HG02588 (cell line): Measurements from ENCODE around the gene MATN1.
"Not testable (repeated sequence)": the region's sequence is repeated elsewhere in the genome, so short reads cannot be mapped to it uniquely, and the experiment has no call there.

ENCODE experiments used
- ATAC-seq: cut with Tn5 transposase; IDR thresholded peaks from one replicate; pipeline ENCODE4 v1.9.1; 2021; ENCODE audit warnings: mild to moderate bottlenecking, moderate library complexity; ENCODE audit not compliant: unreplicated experiment

Gene MATN1, protein sequence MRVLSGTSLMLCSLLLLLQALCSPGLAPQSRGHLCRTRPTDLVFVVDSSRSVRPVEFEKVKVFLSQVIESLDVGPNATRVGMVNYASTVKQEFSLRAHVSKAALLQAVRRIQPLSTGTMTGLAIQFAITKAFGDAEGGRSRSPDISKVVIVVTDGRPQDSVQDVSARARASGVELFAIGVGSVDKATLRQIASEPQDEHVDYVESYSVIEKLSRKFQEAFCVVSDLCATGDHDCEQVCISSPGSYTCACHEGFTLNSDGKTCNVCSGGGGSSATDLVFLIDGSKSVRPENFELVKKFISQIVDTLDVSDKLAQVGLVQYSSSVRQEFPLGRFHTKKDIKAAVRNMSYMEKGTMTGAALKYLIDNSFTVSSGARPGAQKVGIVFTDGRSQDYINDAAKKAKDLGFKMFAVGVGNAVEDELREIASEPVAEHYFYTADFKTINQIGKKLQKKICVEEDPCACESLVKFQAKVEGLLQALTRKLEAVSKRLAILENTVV

DNA sequence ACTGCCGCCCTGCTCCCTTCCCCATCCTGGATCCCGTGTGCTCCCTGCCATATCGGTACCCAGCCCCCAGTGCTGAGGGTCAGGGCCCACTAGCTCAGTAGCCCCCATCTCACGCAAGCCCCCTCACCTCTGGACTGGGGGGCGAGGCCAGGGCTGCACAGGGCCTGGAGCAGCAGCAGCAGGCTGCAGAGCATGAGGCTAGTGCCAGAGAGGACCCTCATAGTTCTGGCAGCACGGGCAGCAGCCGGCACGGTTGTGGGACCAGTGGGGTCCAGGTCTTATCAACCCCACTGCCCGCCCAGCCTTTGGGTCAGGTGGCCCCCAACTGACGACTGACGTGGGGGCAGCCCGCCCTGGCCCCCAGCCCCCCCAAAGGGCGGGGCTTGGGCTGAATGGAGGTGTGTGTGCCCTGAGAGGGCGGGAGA is at the start of gene MATN1:
Gene MATN1 (minus strand): TSS at position 255 of the 425 bp plus-strand sequence. CDS start 34 bp downstream, at position 221.
- ATAC-seq, result no peak

DNA sequence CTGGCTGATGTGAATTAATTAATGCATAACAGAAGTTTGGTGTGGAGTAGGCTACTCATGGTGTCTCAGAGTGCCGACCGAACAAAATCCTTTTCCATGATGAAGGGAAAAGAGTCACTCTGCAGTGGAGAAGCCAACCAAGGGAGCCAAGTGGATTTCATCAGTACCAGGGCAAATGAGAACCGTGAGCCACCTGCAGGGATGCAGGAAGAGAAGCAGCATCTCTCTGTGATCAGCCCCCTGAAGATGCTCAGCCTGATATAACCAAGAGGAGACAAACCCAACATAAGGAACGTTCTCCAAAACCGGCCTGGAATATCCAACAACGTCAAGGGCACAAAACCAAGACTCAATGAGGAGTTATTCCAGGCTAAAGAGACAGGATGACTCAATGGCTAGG is 47.6 kb upstream of the MATN1 start:
- no peak for ATAC-seq

DNA sequence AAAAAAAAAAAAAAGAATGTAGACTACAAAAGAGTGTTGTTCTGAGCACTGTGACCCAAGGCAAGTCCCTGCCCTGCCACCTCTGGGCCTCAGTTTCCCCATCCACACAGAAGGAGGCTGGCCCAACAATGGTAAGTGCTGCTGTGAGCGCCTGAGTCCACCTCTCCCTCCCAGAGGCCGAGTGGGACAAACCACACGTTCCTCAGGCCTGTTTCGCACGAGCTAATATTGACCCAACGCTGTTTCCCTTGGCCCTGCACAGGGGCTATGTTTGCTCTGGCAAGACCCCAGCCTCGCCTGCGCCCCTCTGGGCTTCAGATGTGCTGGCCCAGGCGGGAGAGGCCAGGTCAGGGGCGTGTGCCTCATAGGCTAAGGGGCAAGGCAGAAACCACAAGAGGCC is 46.8 kb upstream of the MATN1 start:
- ATAC-seq, result no peak

DNA sequence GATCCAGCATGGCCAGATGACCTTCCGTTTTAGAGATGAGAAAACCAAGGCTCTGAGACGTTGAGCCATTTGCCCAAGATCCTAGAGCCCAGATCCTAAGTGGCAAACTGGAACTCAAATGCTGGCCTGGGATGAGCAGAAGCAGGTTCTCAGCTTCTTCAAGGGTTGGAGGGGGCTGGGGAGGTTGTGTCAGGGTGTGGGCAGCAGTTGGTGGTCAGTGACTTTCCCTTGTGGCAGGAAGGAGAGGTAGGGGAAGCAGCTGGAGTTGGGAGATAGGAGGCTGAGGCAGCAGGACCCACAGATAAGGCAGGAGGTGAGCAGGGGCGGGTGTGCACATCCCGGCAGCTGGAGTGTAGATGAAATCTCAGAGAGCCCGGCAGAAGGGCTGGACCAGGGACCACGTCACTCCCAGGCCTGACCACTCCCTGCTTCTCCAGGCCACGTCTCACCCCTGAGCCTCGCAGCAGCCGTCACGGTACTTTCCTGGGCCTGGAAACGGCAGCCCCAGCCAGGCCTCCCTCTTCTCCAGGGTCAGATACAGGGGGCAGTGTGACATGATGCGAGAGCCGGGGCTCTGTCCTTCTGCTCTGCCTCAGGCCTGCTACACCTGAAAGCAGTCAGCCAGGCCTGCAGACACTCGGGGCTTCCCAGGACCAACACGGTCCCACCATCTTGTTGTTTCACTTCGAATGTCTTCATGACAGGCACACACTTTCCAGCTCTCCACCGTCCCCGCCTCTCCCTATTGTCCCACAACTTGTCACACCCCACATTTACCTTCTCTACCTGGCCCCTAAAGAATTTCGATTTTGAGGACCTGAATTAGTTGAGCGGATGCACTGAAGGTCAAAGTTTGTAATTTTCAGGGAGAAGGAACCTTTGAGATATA is 45.7 kb upstream of the MATN1 start:
- no peak for ATAC-seq

DNA sequence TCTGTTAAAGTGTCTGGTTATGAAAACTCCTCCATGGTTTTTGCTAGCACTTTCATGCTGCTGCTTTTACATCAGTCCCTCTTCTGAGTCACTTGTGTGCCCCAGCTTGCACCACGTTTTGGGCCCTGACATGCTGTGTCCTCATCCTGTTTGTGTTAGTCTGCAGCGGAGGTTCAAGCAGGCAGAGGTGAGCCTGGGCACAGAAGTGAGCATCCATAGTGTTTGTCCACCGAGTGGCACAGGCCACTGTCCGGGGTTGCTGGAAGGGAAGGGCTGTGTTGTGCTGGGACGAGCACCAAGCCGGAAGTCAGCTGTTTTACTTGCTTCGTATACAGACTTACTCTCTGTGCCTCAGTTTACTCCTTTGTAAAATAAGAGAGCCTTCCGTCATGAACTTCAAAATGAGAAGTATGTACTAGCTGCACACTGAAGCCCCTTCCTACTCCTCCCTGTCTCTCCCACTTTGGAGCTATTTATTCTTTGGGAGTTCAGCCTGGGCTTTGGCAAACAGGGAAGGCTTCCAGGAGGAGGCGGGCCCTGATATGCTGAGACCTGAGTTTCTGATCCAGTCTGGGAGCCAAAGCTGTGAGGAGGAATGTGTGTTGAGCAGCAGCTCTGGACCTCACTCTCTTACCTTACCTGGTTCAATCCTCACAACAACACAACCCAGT is 44.9 kb upstream of the MATN1 start:
- ATAC-seq, result no peak

DNA sequence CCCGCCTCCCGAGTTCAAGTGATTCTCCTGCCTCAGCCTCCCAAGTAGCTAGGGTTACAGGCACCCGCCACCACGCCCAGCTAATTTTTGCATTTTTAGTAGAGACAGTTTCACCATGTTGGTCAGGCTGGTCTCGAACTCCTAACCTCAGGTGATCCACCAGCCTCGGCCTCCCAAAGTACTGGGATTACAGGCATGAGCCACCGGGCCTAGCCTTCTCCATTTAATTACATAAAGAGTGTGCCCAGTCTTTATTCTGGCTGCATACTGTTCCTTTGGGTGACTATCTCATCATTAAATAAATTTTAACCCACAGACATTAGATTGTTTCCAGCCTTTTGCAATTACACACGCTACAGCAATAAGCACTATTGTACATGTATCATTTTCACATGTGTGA is 43.6 kb upstream of the MATN1 start:
- ATAC-seq, result not testable (repeated sequence)

DNA sequence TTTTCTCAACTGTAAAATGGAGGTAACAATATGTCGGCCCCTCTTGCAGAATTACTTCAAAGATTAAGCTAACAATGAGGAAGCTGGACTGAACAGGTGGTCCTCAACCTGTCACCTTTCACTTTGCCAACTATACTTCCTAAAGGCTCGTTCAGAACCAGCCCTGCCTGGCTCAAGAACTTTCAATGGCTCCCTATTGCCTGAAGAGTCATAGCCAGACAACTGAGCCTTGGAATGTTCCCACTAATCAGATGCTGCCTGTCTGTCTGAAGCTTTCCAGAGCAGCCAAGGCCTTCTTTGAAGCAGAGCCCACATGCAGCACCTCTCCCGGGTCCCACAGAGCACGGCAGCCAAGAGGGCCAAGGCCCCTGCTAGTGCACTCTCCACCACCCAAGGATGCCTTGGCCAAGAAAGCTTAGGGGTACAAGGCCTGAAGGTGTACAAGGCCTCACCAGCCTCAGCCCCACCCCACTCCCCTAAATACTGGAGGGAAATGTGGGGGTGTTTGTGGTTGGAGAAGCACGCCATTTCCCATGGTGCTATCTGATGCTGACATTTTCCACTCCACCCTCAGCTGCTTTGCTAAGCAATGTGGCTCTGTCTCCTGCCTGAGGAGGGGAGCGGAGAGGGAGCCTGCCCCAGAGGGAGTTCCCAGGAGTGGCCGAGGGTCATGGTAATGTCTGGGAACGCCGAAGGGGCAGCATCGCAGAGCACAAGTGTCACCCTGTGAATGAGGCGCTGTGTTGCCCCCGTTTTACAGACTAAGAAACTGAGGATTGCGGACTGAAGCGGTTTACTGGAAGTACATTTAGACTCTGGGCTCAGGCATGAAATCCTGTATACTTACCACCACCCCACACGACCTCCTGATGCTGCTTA is 42.4 kb upstream of the MATN1 start:
- ATAC-seq, result no peak

DNA sequence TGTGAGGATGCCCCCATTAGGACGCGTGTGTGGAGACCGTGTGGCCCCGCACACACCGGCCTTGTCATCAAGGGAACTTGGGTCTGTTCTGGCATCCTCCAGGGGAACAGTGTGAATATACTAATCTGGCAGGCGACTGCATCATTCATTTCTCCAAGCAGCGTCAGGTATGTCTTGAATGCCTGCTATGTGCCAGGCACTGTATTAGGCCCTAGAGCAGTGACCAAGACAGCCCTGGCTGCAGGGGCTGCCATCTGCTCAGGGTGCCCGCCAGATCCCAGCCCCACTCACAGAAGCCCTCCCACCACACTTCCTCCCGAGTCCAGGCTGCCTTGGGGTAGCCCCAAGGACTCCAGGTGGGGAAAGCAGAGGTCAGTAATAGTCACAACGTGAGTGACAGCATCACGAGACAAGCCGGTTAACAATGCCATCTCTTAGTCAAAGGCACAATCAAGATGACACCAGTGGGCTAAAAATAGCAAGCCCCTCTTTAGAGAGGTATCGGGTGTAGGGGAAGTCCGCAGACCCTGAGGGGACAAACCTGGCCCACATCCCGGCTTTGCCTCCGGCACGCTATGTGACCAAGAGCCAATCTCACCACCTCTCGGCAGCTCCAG is 41.7 kb upstream of the MATN1 start:
- ATAC-seq, result no peak

DNA sequence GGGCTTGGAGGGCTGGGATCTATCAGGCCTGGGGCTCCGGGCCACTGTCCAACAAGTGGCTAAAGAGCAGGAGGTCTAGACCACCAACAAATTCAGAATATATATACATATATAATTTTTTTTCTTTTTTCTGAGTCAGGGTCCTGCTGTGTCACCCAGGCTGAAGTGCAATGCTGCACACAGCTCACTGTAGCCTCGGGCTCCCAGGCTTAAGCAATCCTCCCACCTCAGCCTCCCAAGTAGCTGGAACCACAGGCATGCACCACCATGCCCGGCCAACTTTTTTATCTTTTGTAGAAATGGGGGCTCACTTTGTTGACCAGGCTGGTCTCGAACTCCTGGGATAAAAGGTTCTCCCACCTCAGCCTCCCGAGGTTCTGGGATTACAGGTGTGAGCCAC is 41.0 kb upstream of the MATN1 start:
- ATAC-seq, result no peak

DNA sequence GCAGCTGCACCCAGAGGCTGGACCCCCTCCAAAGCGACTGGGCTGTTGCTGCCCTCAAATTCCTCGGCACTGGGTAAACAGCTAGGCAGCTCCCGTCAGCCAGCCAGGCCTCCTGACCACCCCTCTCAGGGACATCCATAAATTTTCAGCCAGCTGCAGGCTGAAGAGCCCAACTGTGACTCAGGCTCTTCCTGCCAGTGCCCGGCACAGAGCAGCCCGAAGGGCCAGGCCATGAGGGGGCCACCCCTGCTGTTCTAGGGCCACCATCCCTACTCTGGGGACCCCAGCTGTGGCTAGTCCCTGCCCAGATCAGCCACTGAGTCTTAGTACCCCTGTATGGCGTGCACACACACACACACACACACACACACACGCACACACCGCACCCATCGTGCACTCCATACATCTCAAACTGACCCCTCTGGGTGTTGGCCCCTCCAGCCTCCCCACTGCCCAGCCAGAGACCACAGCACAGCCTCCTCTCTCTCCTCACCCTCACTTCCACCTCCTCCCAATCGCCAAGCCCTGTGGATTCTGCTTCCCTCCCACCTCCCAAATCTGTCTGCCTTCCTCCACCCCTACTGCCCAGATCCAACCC is 40.4 kb upstream of the MATN1 start:
- ATAC-seq, result no peak

DNA sequence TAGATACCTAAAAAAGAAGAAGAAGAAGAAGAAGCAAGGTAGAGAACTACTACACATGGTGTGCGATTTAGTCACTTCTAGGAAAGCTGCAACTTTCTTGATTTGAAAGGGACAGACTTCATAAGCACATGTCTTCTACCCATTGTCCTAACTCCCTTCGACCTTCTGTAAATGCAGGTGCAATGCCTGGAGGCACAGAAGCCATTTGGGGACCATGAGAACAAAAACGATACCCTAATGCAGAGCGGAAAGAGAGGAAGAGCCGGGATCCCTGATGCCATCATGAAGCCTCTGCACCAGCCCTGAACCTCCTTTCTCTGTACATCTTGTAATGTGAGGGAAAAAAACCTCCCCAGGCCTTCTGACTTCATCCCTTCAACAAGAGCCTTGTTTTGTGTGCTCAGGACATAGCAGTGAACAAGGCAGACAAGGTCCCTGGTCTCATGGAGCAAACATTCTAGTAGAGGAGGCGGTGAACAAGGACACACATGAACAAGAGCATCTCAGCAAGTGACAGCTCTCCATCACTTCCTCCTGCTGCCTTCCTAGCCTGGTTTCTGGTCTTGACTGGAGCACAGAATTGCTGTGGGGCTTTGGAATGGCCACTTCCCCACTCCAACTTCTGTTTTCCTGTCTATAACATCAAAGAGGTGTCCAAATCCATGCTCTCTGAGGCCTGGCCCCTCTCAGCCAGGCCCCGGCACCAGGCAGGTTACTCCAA is 39.7 kb upstream of the MATN1 start:
- ATAC-seq, result no peak

DNA sequence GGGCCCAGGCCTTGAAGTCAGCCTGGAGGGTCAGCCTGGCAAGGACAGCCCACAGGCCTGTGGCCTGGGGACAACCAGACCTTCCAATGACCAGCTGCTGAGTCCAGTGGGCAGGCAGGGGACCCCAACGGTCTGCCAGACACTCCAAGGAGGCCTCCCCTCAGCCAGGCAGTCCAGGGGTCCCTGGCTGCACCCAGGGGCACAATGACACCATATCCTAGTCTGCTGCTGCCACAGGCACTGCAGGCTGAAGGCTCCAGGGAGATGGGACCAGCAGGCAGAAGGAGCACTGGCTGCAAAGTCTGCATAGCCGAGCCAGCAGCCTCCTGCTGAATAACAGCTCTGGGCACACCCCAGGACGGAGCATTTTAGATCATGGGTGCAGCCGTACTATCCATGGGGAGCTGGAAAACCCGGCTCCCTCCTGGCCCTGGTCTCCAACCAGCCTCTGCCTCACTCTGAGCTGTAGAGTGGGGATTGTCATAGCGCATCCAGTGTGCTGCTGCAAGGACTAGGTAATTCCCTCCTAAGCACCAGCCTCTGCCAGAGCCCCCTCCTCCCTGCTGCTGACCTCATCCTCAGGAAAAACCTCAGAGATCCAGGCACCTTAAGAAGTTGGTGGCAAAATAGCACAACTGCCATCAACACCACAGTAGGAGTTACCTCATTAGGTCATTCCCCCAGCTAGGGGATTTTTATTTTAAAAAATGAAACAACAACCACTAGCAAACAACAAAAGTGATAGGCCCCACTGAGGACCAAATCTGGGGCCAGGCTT is 39.0 kb upstream of the MATN1 start:
- ATAC-seq, result no peak

DNA sequence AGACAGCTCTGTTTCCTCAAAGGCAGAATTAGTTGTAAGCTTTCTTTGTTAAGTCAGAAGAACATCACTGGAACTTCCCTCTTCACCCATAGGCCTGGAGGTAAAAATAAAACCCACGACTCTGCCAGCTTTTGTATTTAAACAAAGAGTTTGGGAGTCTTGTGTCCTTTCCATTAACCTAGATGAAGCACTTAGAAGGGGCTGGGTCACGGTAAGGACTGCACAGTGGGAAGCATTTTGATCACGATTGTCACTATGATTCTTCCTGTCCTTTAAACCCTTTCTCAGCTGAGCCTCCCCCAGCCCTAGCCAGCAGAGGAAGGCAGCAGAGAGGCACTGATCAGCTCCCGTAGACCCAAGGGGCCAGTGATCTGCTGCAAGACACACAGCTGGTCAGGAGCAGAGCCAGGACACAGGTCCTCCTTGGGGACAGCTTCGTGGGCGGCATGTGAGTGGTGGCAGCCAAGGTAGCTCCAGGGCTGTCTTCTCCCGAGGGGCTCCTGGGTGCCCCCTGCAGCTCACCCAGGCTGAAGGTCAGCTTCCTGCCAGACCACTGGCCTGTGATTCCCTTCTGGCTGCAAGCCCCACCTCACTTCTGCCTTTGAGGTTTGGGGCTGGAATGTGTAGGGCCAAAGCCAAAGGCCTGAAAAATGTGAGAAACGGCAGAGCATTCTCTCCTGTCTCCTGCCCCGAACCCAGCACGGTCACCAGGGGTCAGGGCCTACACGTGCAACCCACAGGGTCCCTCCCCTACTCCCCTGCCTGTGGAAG is 38.2 kb upstream of the MATN1 start:
- no peak for ATAC-seq

DNA sequence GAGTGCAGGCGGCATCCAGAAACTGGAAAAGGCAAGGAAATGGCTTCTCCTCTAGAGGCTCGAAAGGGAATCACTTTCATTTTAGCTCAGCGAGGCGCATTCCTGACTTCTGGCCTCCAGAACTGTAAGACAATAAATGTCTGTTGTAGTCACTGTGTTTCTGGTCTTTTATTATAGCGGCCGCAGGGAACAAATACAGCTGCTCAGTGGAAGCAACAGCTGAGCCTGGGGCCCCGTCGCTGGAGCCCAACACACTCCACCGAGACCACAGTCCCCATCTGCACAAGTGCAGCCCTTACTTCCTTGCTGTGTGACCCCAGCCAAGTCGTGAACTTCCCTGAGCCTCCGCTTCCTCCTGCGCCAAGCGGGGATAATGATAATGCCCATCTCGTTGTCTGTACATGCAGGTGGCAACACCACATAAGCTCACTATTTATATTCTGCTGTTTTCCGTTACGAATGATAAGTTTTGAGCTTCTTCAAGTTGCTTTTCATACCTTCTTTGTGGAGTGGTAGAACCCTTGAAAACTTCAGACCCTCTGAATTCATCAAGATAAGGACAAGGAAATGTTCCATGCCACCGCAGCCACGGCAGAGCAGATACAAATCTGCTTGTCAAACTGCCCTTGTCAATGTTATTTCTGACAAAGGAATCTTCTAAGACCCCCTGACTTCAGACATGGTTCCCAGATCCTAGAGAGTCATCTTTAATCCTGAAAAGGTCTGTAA is 37.4 kb upstream of the MATN1 start:
- no peak for ATAC-seq

DNA sequence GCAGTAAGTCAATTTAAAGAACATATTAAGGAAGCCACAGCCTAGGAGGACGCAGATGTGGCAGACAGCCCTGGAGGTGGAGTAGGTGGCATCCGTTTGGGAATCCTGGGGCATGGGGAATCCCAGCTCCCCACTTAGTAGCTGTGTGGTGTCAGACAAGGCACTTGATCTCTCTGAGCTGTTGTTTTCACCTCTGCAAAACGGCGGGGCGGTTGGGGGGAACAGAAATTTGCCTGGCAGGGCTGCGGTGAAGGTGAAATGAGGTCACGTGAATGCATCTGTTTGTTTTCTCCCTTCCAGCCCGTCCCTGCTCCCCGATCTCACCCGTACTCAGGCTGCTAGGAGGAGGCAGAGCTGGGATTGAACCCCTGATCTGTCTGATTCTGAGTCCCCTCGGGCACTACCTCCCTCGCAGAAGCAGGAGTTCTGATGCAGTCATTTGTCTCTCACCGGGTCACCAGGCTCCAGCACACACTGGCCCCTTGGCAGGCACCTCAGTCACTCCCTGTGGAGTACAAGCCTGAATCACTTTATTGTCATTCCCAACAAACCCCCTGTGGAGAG is 36.4 kb upstream of the MATN1 start:
- no peak for ATAC-seq

DNA sequence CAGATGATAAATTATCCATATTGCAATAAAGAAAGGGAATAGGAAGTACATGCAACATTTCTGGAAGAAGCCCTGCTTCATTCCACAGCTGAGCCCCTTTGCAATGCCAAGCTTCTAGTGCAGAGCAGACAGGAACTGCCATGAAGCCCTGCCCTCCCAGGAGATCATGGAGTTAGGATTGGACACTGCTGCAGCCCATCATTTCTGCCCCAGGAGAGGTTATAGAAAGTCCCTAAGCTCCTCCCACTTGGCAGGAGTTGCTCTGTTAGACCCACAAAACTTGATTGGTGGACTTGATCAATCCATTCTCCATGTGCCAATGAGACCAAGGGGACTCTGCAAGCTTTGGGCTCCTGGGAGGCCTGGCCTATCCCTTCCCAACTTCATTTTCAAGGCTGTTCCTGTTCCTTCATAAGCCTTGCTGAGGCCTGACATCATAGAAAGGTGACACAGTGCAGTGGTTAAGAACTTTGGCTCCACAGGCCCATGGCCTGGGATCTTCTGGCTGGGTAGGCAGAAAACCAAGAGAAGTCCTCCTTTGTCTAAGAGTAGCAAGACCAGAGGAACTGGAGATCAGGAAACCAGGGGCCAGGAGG is 35.5 kb upstream of the MATN1 start:
- no peak for ATAC-seq
